HCT116 (cell line): ENCODE data around the gene SRPK2. TPM values are rescaled to one million over a fixed set of nuclear protein-coding genes. Genes with fewer than 3 reads are reported as not detected.

Experiments used
- ATAC-seq: fragments of 200-7000 bp; cut with Tn5 transposase; 2 replicates; pipeline ENCODE4 v1.9.1; 2020; ENCODE audit warnings: mild to moderate bottlenecking, moderate library complexity
- BruUV-seq: library from RNA; stranded (reverse); fragments of 400-500 nt; replicated peaks from 2 replicates; lab custom pipeline; 2021; lab: Mats Ljungman, UMichigan
- CTCF ChIA-PET: fragments of 300-600 bp; sonication (Branson Sonifier 250); formaldehyde crosslinking; loops from one replicate; lab custom pipeline; 2021; ENCODE audit warnings: antibody characterized with exemption; lab: Charles Lee
- POLR2A ChIA-PET: fragments of 300-600, 350-600 bp; sonication (Branson Sonifier 250); formaldehyde crosslinking; loops from one replicate; lab custom pipeline; 2021; ENCODE audit warnings: antibody characterized with exemption; lab: Charles Lee
- RAD21 ChIA-PET, 2 experiments: fragments of 300-600 bp; sonication (Branson Sonifier 250); formaldehyde crosslinking; loops; one replicate each; lab custom pipeline; 2023; ENCODE audit warnings: low total read pairs in 2 of 2; ENCODE audit not compliant: uncharacterized antibody in 2 of 2, unreplicated experiment in 2 of 2, low non-redundant PET in 1 of 2; lab: Charles Lee
- DNase-seq: peaks from one replicate; pipeline ENCODE4 v3.0.0-alpha.2; 2010; ENCODE audit warnings: low read depth, low spot score
- H2AFZ ChIP-seq: fragments of 200-600 bp; shearing (Covaris generic), sonication (generic); 2 replicates; pipeline ENCODE4 v1.6.1; 2017; ENCODE audit warnings: low read depth, mixed run types, mixed read lengths, antibody characterized with exemption, low read length; ENCODE audit not compliant: poor library complexity, severe bottlenecking
- H3K27ac ChIP-seq: 2 replicates; pipeline ENCODE4 v1.5.1; 2012; ENCODE audit warnings: low read depth, low read length
- H3K27me3 ChIP-seq: fragments of 200-600 bp; sonication (generic); 2 replicates; pipeline ENCODE4 v1.6.1; 2016; ENCODE audit warnings: mixed run types, low read length, mixed read lengths; ENCODE audit not compliant: insufficient read depth
- H3K36me3 ChIP-seq, 2 experiments: fragments of 200-500 bp in 1 of 2; fragments of 200-600 bp in 1 of 2; sonication (Bioruptor generic) in 1 of 2; sonication (generic) in 1 of 2; 2 replicates each; pipeline versions ENCODE4 v1.5.1 to v1.6.1; 2014 to 2016; ENCODE audit warnings: low read length in 2 of 2, inconsistent platforms in 1 of 2, mixed read lengths in 1 of 2, mixed run types in 1 of 2; ENCODE audit not compliant: insufficient read depth in 2 of 2, control insufficient read depth in 1 of 2
- H3K4me1 ChIP-seq, 2 experiments: fragments of 200-600 bp in 1 of 2; sonication (generic) in 1 of 2; 2 replicates each; pipeline versions ENCODE4 v1.5.1 to v1.6.1; 2012 to 2017; ENCODE audit warnings: low read length in 2 of 2, inconsistent platforms in 1 of 2, mild to moderate bottlenecking in 1 of 2, mixed read lengths in 1 of 2, mixed run types in 1 of 2, moderate library complexity in 1 of 2; ENCODE audit not compliant: insufficient read depth in 2 of 2, control insufficient read depth in 1 of 2
- H3K4me2 ChIP-seq: fragments of 200-600 bp; sonication (generic); 2 replicates; pipeline ENCODE4 v1.6.1; 2017; ENCODE audit warnings: mixed run types, low read length, mixed read lengths
- H3K4me3 ChIP-seq, 2 experiments: fragments of 200-600 bp in 1 of 2; sonication (generic) in 1 of 2; replicated peaks in 1 of 2; 2 replicates each; pipeline ENCODE4 v1.5.1; 2011 to 2016; ENCODE audit warnings: low read length in 2 of 2, control low read depth in 1 of 2, low read depth in 1 of 2, mild to moderate bottlenecking in 1 of 2, mixed read lengths in 1 of 2, mixed run types in 1 of 2
- H3K79me2 ChIP-seq: fragments of 200-600 bp; sonication (generic); 2 replicates; pipeline ENCODE4 v1.6.1; 2017; ENCODE audit warnings: mild to moderate bottlenecking, mixed run types, low read length, moderate library complexity, mixed read lengths; ENCODE audit not compliant: insufficient read depth
- H3K9ac ChIP-seq: fragments of 200-600 bp; sonication (generic); 2 replicates; pipeline ENCODE4 v1.6.1; 2016; ENCODE audit warnings: low read length, mixed read lengths
- H3K9me2 ChIP-seq: fragments of 200-600 bp; sonication (generic), shearing (Covaris generic); 2 replicates; pipeline ENCODE4 v1.6.1; 2017; ENCODE audit warnings: mixed run types, mild to moderate bottlenecking, moderate library complexity; ENCODE audit not compliant: insufficient read depth
- H3K9me3 ChIP-seq, 2 experiments: fragments of 200-500 bp in 1 of 2; fragments of 200-600 bp in 1 of 2; sonication (Bioruptor generic) in 1 of 2; sonication (generic) in 1 of 2; 2 replicates each; pipeline ENCODE4 v1.6.1; 2014 to 2017; ENCODE audit warnings: low read length in 2 of 2, mixed read lengths in 2 of 2, inconsistent platforms in 1 of 2, low read depth in 1 of 2, mild to moderate bottlenecking in 1 of 2, mixed run types in 1 of 2, moderate library complexity in 1 of 2; ENCODE audit not compliant: control insufficient read depth in 1 of 2, insufficient read depth in 1 of 2
- H4K20me1 ChIP-seq: fragments of 200-600 bp; sonication (generic), shearing (Covaris generic); 2 replicates; pipeline ENCODE4 v1.6.1; 2017; ENCODE audit warnings: mixed run types, mild to moderate bottlenecking, moderate library complexity; ENCODE audit not compliant: insufficient read depth
- CBX3 ChIP-seq: IDR thresholded peaks from 2 replicates; pipeline ENCODE4 v1.6.1; 2012; ENCODE audit warnings: low read depth
- CEBPB ChIP-seq: IDR thresholded peaks from 2 replicates; pipeline ENCODE4 v1.6.1; 2012; ENCODE audit warnings: low read depth
- CTCF ChIP-seq, 3 experiments: fragments of 200-600 bp in 1 of 3; sonication (generic) in 1 of 3; IDR thresholded peaks in 2 of 3; conservative IDR thresholded peaks in 1 of 3; 2 replicates each; pipeline ENCODE4 v1.5.1; 2012 to 2017; ENCODE audit warnings: low read depth in 2 of 3, low read length in 2 of 3, antibody characterized with exemption in 1 of 3, borderline replicate concordance in 1 of 3, control low read depth in 1 of 3, mild to moderate bottlenecking in 1 of 3, mixed read lengths in 1 of 3, mixed run types in 1 of 3, moderate library complexity in 1 of 3; ENCODE audit not compliant: insufficient read depth in 1 of 3
- EGR1 ChIP-seq: IDR thresholded peaks from 2 replicates; pipeline ENCODE4 v1.6.1; 2012; ENCODE audit warnings: low read depth
- ELF1 ChIP-seq: IDR thresholded peaks from 2 replicates; pipeline ENCODE4 v1.6.1; 2012; ENCODE audit warnings: low read depth, borderline replicate concordance
- EZH2 ChIP-seq: fragments of 200-600 bp; sonication (generic); IDR thresholded peaks from 2 replicates; pipeline ENCODE4 v1.6.1; 2017; ENCODE audit warnings: antibody characterized with exemption, mixed run types
- MAX ChIP-seq: IDR thresholded peaks from 2 replicates; pipeline ENCODE4 v1.6.1; 2012
- POLR2A ChIP-seq: IDR thresholded peaks from 2 replicates; pipeline ENCODE4 v1.7.0; 2011; ENCODE audit warnings: borderline replicate concordance; ENCODE audit not compliant: insufficient read depth, insufficient read length; ENCODE audit errors: extremely low read depth
- POLR2AphosphoS5 ChIP-seq: IDR thresholded peaks from 2 replicates; pipeline ENCODE4 v1.6.1; 2011; ENCODE audit warnings: mild to moderate bottlenecking, low read depth, low read length, moderate library complexity
- RAD21 ChIP-seq: IDR thresholded peaks from 2 replicates; pipeline ENCODE4 v1.6.1; 2012; ENCODE audit warnings: low read depth, mild to moderate bottlenecking
- SIN3A ChIP-seq: IDR thresholded peaks from 2 replicates; pipeline ENCODE4 v1.6.1; 2012; ENCODE audit warnings: low read depth
- SP1 ChIP-seq: IDR thresholded peaks from 2 replicates; pipeline ENCODE4 v1.6.1; 2012; ENCODE audit warnings: low read depth
- TCF7L2 ChIP-seq: IDR thresholded peaks from 2 replicates; pipeline ENCODE4 v1.7.0; 2011; ENCODE audit warnings: borderline replicate concordance, inconsistent platforms; ENCODE audit not compliant: insufficient read depth, insufficient read length; ENCODE audit errors: extremely low read depth
- YY1 ChIP-seq: IDR thresholded peaks from 2 replicates; pipeline ENCODE4 v1.6.1; 2011; ENCODE audit warnings: low read length, low read depth, moderate library complexity, mild to moderate bottlenecking; ENCODE audit not compliant: insufficient replicate concordance; ENCODE audit errors: extremely low read depth
- ZFX ChIP-seq: fragments of 450-650 bp; IDR thresholded peaks from 2 replicates; pipeline ENCODE4 v1.6.1; 2017
- ZNF274 ChIP-seq: fragments of 200-500 bp; sonication (Bioruptor generic); IDR thresholded peaks from 2 replicates; pipeline ENCODE4 v1.6.1; 2014; ENCODE audit warnings: mild to moderate bottlenecking, low read depth, low read length, inconsistent platforms
- intact Hi-C: fragments of 100-400 bp; cut with micrococcal nuclease; formaldehyde crosslinking; loops from 2 replicates; pipeline ENCODE4 v1.10.0; 2022
- total RNA-seq: library from RNA; stranded (reverse); gene quantifications from one replicate; pipeline ENCODE4 v1.2.1, GENCODE V29; 2021; ENCODE audit not compliant: unreplicated experiment

Gene SRPK2
- total RNA-seq, 1 experiment from 2014 or later: 37.4 TPM

- H3K36me3 ChIP-seq: no peaks in the 10 kb centered on the region
- peaks cover 67% of the 10 kb centered on the region for H3K79me2 ChIP-seq
- H2AFZ ChIP-seq: no peak overlapping the region
- H3K4me1 ChIP-seq: peaks cover 20 to 35% of the 10 kb centered on the region in 2 experiments
- H3K9me2 ChIP-seq: no peaks in the 10 kb centered on the region
- BruUV-seq: no TSS peak
- H3K27ac ChIP-seq: no peak overlapping the region
- H3K9ac ChIP-seq: no peak overlapping the region
- TF ChIP-seq ZNF274 (no peak), POLR2AphosphoS5 (no peak), CTCF (IDR thresholded peaks at IDR 0.05 in 2 of 3, conservative IDR thresholded peaks at IDR 0.05 in 1 of 3; ENCODE audit: borderline replicate concordance in 1 of 3, insufficient read depth in 1 of 3, low read depth in 2 of 3, low read length in 2 of 3) (no peak), TCF7L2 (no peak)
- no peak overlapping the region for H3K4me3 ChIP-seq
- intact Hi-C loops: no loop called here
- DNase-seq: no peak
- no peaks in the 10 kb centered on the region for H3K27me3 ChIP-seq
- H3K4me2 ChIP-seq: no peak overlapping the region
- no peaks in the 10 kb centered on the region for H3K9me3 ChIP-seq
- no peak for ATAC-seq
- ChIA-PET CTCF (no interaction called here), RAD21 (no interaction called here), POLR2A (no interaction called here)
- no peaks in the 10 kb centered on the region for H4K20me1 ChIP-seq
Measured at GRCh38 chr7:105215182-105215581, 173.5 kb downstream of the SRPK2 start.

GRCh38 chr7:105213611-105214010 is 175.1 kb downstream of the SRPK2 start:
- TF ChIP-seq YY1 (no peak), CTCF (IDR thresholded peaks at IDR 0.05 in 2 of 3, conservative IDR thresholded peaks at IDR 0.05 in 1 of 3; ENCODE audit: borderline replicate concordance in 1 of 3, insufficient read depth in 1 of 3, low read depth in 2 of 3, low read length in 2 of 3) (no peak), TCF7L2 (no peak), EGR1 (no peak), CBX3 (no peak), ELF1 (no peak), MAX (no peak), SP1 (no peak), POLR2A (no peak), EZH2 (no peak), CEBPB (no peak), SIN3A (no peak), RAD21 (no peak), ZFX (no peak), POLR2AphosphoS5 (no peak)
- ChIA-PET CTCF (no interaction called here), POLR2A (no interaction called here), RAD21 (no interaction called here)
- Histone ChIP-seq H3K9me3 (no peaks in the 10 kb centered on the region), H3K27ac (no peak overlapping the region), H4K20me1 (no peaks in the 10 kb centered on the region), H3K9me2 (no peaks in the 10 kb centered on the region), H3K79me2 (peaks cover 63% of the 10 kb centered on the region), H3K27me3 (no peaks in the 10 kb centered on the region), H3K4me2 (no peak overlapping the region), H3K9ac (no peak overlapping the region), H2AFZ (no peak overlapping the region), H3K4me3 (no peak overlapping the region), H3K36me3 (no peaks in the 10 kb centered on the region), H3K4me1 (peaks cover 12 to 19% of the 10 kb centered on the region in 2 experiments)
- no peak for ATAC-seq
- BruUV-seq: no TSS peak
- DNase-seq: no peak
- intact Hi-C loops: no loop called here
